ENCODE measurements around the gene ELL2. TPM values are rescaled to one million over a fixed set of nuclear protein-coding genes. Genes with fewer than 3 reads are reported as not detected.
"Not testable (repeated sequence)": the region's sequence is repeated elsewhere in the genome, so short reads cannot be mapped to it uniquely, and the experiment has no call there.

ELL2 gene
- polyA plus RNA-seq, 10 donors = 2.2 to 5.4 (median 3.7) TPM

DNA sequence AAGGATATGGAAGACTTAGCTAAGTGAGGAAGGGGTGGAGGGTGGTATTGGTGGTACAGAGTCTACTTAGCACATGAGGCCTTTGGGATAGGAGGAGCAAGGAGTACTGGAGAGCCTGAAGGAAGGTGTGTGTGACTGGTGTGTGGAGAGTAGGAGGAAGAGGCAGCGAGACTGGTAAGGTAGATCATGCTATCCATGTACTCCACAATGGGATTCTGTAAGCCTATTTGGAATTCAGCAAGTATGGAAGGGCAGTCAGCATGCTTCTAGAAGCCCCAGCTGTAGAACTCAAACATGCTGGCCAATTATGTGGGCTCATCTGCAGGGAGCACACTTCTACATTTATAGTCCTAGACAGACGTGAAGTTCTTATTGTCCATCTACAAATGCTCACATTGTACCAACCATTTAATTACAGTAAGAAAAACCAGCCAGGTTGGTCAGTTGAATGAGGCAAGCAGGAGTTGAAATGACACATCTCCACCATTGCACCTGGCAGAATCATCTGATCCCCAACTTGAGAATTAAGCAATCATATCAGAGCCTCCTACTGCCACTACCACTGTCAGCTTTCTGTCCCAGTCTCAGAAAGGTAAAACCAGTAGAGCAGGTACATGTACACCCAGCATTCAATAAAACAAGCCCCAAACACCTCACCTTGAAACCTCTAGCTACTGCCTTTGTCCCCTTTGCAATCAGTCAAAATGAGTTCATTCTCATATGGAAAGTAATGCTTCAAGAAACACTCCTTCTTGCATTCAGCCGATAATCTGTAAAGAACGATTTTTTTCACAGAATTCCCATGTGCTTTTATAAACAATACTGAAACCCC lies 78.2 kb downstream of the ELL2 start:
- no peak for DNase-seq

DNA sequence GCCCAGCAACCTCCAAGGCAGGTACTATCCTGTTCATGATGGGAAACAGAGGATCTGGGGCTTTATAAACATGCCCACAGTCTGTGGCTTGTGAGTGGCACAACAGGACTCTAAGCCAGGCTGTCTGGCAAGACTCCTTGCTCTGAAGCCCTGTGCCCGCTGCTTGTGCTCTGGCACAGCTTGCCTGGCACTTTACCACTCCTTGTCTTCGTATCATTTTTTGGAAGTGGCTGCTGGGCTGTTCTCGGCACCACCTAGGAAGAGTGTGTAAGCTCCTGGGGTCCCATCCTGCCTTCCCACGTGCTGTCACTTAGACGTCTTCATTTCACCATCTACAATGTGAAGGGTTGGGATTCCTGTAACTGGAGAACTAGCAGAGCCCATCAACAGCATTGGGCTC lies 79.8 kb downstream of the ELL2 start:
- no peak for DNase-seq

DNA sequence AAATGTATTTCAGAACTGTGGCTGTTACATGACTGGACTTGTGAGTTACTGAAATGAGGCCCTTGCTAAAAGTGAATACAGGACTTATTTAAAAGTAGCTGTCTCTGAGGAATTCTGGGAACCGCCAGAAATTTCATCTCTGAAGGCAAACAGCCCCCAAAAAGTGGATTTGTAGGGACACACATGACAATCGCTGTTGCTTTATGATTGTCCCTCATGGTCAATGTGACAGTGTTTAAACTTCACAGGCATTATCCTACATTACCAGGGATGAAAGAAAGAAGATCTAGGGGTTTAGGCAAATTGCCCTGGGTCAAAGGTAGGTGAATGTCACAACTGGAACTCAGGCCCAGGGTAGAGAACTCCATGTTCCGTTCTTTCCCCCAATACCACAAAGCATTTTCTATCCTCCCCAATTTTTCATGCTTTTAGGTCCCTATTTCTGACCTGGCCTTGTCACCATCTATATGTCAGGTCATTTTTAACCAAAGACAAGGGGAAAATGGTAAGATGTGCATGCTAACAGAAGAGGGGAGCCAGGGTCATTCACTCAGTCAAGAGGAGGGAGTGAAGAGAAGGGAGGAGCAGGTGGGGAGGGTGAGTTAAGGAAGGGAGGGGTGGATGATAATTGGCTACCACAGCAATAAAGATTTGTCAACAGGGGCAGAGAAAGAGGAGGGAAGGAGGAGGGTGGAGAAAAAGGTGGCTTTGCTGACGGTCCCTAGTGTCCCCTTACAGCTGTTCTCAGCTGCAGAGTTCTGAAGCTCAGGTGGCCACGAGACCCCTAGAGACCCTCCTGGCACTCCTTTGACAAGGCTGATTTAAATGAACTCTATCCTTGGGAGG lies 81.3 kb downstream of the ELL2 start:
- no peak for DNase-seq

DNA sequence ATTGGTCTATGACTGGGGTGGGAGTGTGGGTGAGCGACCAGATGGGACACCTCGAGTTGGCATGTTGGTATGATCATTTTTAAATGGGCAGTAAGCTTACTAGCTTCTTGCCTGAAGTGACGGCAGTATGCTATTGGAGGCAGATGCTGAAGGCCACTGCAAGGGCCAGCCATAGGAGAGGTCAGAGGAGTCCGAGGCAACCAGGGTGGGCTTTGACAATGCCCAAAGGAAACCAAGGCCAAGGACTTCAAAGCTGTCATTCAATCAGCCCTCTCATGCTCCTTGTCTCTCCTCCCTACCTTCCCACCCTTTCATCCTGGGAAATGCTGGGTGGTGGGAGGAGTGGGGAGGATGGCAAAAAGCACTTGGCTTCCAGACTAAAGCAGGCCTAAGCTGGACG lies 82.0 kb downstream of the ELL2 start:
- DNase-seq = no peak

DNA sequence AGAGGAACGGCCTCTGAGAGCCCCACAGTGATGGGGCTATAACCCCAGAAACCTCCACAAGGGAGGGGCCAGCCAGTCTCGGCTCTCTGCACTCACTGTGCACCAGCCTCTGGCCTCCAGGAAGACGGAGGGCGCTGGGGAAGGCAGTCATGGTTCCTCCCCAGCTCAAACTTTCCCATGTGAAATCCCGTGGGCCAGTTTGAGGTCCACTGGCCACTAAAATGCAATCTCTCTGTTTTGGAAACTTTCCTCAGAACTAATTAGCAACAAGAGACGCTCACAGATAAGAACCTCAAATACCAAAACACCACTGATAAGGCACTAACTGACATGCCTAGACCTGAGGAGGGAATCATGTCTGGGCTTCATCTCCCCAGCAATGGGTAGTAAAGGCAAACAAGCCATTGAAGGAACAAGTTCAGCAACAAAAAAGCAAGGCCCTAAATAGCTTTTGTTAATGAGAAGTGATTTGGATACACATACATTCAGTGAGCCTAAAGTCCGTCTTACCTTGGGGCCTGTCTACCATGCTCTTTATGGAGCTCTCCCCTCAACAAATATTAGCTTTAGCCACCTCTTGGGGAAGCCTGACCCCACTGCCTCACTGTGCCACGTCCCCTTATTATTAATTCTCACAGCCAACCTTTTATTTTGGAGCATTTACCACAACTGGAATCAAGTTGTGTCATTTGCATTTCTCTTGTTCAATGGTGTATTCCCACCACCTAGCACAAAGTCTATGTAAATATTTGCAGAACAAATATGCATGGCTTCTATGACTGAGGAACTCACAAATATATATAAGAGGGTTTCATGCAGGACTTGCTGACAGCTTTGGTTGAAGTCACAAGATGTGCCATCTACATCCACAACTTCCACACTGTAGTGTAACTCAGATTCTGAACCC lies 83.0 kb downstream of the ELL2 start:
- no peak for DNase-seq

DNA sequence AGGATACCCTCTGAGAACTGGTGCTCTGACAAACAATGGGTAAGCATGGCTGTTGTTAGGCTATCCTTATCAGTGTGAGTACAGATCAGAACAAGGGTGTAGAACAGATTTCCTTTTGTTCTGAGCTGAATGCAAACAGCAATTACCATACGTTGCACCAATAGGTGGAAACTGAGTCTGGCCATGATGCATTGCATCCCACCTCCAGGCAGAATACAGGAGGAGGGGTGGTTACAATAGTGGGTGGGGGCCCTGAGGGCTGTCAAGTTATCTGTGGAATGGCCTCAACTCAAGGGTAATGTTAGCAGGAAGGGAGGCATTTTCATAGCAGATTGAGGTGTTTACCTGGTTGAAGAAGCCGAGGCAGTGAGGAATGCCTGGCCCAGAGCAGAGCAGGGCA lies 84.9 kb downstream of the ELL2 start:
- no peak for DNase-seq

DNA sequence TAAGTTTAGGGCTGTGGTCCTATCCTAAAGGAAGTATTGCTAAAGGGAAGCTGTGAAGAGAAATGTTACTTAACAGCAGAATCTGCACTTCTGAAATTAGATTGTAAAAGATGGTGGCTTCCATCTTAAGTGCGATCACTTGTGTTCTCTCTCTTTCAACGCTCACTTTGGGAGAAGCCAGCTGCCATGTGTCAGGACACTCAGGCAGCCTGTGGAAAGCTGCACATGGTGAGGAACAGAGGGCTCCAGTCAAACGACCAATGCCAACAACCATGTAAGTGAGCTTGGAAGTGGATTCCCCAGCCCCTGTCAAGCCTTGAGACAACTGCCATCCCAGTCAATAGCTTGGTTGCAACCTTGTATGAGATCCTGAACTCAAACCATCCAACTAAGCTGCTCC lies 87.4 kb downstream of the ELL2 start:
- DNase-seq = no peak

DNA sequence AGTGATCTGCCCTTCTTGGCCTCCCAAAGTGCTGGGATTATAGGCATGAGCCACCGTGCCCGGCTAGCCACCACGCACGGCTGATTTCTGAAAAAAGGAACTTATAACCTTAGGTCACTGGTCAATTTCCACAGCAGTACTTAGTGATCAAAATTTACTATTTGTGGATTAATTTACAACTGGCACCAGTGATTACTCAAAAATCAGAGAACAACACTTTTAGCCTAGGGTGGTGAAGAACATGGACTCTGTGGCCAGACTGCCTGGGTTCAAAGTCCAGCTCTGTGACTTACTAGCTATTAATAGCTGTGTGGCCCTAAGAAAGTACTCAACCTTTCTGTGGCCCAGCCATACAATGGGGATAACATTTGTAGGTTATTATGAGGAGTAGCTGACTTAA lies 88.3 kb downstream of the ELL2 start:
- DNase-seq = no peak

DNA sequence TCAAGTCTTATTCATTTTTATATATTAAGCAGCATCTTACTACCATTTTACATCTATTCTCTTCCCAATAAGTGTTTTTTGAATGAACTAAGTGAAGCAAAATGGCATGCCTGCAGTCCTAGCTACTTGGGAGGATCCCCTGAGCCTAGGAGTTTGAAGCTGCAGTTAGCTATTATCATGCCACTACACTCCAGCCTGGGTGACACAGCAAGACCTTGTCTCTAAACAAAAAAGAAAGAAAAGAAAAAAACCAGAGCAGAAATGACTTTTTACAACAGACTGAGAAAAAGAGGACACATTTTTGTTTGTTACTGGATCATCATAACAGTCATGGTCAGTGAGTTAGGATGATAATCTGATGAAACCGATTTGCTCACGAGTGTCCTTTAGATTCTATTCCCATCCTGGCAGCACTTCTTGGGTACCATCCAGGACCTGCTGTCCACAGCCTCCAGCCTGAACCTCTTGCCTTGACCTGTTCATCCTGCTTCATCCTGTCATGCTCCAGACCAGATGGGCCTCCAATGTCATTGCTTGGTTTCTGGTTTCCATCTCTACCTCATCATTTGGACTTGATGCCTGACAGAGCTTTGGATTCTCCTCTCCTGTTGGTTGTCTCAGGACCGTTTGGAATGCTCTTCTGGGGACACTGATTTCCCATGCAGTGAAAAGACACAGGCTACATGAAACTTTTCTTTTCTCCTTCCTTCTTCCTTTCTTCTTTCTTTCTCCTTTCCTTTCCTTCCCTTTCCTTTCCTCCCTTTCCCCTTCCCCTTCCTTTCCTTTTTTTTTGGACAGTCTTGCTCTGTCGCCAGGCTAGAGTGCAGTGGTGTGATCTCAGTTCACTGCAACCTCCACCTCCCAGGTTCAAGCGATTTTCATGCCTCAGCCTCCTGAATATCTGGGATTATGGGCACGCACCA lies 89.0 kb downstream of the ELL2 start:
- DNase-seq = no peak

DNA sequence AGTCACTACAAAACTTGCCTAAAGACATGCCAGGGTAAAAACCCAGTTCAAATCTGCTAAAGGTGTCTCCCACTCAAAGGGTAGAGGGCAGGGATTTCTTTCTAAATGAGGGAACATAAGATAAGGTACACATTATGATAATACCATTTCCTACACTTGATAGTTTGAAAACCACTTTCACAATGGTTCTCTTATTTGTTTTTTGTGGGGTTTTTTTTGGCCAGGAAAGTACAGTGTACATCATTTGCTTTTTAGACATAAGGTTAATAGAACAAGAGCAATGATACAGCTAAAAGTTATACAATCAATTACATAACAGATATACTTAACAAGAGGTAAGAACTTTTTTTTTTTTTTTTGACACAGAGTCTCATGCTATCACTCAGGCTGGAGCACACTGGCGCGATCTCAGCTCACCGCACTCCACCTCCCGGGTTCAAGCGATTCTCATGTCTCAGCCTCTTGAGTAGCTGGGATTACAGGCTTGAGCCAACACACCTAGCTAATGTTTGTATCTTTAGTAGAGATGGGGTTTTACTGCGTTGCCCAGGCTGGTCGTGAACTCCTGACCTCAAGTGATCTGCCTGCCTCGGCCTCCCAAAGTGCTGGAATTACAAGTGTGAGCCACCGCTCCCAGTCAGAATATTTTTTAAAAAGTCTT lies 90.4 kb downstream of the ELL2 start:
- DNase-seq = no peak

DNA sequence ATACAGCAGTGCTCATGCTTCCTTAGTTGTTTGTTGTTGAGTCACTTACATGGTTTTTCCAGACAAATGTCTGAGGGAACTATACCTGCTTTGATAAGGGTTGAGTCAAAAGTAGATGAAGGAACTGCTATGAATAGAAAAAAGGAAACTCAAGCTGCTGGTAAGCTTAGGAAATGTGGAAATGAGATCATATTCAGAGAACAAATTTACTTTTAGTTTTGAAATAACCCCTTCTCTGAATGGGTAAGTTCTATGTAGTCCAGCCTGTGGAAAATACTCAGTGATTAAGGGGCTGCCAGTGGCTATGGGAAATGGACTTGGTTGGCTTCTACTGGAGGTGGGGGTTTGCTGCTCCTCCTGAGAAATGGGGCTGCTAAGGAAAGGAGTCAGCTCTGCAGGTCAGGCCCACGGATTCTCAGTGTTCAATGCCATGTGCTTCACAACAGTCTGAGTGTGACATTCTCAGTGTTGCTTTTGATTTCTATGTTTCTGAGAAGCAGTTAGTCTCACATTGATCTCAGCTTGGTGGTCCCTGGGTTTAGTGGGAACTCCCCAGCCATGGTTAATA lies 91.5 kb downstream of the ELL2 start:
- DNase-seq = no peak

DNA sequence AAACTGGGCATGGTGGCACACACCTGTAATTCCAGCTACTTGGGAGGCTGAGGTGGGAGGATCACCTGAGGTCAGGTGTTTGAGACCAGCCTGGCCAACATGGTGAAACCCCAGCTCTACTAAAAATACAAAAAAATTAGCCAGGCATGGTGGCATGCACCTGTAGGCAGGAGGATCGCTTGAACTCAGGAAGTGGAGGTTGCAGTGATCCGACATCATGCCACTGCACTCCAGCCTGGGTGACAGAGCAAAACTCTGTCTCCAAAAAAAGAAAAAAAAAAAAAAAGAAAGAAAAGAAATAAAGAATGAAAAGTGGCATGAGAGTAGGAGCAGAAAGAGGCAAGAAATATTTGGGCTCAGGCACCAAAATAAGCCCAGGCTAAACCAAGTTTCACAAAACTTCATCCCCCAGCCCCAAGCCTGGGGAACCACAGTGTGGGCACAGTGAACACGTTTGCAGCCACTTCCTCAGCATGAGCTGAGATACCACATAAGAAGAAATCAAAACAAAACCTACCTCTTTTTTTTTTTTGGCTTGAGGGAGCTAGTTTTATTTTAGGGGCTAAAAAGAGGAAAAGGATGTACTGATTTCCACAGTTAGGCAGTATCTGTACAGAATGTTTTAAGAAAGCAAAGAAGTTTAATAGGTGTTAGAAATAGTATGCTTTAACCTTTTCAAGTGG lies 92.3 kb downstream of the ELL2 start:
- DNase-seq = not testable (repeated sequence)

DNA sequence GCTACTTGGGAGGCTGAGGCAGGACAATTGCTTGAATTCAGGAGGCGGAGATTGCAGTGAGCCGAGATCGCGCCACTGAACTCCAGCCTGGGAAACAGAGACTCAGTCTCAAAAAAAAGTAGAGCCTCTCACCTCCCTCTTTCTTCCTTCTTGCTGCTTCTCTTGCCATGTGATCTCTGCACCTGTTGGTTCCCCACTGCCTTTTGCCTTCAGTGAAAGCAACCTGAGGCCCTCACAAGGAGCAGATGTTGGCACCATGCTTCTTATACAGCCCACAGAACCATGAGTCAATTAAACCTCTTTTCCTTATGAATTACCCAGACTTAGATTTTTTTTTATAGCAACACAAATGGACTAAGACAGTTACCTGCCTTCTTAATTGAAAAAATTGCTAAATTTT lies 93.5 kb downstream of the ELL2 start:
- DNase-seq = no peak

DNA sequence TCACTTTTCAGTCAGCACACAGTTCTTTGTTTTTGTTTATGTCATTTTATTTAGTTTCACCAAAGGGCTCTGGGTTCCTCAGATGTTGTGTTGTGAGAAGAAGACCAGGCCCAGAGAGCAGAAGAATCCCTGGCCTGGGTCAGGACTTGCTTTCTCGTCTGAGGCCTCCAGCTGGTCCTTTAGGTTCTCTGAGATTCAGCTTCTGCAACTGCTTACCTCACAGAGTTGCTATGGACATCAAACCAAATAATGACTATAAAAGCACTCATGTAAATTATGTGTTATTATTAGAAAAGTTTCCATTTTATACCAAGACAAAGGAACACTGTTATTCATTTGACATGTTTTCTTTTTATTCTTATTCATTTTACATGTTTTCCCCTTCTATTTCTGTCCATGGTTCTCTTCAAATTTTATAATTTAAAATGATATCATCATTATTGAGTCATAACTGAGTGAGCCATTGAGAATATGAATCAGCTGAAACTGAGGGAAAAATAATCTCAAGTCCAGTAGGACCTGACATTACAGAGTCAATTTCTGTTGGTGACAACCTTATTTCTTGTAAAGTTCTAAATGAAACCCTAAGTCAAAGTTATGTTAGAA lies 95.1 kb downstream of the ELL2 start:
- no peak for DNase-seq

DNA sequence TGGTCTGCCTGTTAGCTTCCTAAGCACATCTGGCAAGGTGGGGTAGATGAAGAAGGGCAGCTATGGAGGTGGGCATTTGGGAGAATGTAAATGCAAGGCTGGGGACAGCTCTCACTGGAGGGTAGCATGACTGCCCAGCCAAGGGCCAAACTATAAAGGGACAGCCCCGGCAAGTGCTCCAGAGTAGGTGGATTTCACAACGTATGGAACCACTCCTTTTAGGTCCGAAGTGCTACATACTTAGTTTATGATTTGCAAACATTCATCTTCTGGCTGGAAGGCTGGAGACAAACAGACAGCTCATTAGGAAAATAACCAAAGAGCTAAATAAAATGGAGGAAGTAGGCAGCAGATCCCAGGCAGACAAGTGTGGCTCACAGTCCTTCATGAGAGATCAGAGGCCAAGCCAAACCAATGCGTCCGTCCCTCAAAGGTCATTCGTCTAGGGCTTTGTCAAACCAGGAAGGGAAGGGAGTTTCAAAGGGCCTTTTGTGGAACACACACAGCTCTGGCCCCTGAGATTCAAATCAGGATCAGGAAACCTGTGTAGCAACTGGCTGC lies 96.6 kb downstream of the ELL2 start:
- DNase-seq = no peak

DNA sequence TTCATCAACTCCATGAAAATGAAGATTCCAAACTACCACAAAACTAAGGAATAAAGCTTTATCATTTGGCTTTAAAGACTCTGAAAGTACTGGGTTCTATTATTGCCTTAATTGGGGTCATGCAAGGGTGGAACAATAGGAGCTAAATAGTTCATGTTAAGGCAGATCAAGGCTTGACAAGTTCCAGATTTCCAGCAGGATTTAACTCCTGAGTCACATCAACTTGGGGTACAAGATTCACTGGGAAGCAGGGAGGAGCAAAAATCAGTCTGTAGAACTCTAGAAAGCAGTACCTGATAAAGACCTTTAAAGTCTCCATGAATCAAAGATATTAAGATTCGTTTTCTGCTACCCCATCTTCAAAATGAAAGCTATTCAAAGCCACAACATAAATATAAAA lies 97.2 kb downstream of the ELL2 start:
- DNase-seq = no peak

DNA sequence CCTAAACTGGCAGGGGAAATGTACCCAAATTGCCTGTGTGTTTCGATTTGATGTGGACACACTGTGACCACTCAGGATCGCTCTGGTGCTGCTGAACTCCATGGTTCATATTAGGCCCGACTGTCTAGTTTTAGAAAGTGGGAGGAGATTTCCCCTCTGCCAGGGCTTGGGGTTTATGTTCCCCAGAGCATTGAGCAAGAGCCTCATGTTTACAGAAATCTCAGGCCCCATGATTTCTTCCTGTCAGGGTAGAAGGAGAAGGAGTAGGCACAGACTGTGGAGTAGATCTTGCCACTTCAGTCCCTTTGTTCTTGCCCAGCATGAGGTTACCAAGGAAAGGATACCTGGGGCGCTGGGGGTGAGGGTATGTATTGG lies 98.3 kb downstream of the ELL2 start:
- DNase-seq = no peak

DNA sequence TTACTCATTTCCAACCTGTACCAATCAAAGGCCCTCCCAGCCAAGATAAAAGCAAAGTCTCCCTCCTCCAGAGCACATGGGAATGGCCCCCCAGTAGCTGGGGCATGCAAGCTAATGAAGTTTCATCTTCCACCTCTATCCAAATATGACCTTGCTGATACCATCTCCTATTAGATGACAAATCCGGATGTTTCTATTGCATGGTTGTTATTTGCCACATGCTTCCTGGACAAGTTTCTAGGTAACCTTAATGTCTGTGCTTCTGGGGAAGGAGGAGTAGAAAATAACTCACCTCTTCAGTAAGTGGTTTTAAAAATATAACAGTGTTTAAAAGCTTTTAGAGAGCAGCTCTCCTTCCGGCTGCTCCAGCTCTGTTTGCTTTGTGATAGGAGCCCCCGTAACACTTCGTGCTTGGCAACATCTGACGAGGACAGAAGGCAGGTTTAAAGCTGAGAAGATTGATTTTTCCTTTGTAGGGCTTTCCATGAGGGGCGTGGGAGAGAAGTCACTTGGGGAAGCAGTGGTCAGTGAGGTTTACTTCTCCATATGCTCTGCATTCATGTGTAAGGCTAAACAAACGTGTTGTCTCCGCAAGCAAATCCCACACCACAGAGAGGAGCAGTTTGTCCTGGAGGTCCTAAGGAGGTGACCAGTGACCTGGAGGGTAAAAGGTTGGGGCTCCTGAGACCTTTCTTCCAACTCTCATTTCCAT lies 98.8 kb downstream of the ELL2 start:
- DNase-seq = no peak
